Measurements from ENCODE around the gene RNF180. TPM values are rescaled to one million over a fixed set of nuclear protein-coding genes. Genes with fewer than 3 reads are reported as not detected.

RNF180 gene
- total and polyA plus RNA-seq, 2 of the 13 experiments (the other 11 are each of a cell fraction or from before 2014, with no cell fraction given) = 0.20 TPM; not detected in 1

GRCh38 chr5:64165160-64165499 is 513 bp upstream of the RNF180 start (continued):
- TF ChIP-seq PAF1 (CRISPR knock-in tag; IDR thresholded peaks at IDR 0.05) = no peak

DNA sequence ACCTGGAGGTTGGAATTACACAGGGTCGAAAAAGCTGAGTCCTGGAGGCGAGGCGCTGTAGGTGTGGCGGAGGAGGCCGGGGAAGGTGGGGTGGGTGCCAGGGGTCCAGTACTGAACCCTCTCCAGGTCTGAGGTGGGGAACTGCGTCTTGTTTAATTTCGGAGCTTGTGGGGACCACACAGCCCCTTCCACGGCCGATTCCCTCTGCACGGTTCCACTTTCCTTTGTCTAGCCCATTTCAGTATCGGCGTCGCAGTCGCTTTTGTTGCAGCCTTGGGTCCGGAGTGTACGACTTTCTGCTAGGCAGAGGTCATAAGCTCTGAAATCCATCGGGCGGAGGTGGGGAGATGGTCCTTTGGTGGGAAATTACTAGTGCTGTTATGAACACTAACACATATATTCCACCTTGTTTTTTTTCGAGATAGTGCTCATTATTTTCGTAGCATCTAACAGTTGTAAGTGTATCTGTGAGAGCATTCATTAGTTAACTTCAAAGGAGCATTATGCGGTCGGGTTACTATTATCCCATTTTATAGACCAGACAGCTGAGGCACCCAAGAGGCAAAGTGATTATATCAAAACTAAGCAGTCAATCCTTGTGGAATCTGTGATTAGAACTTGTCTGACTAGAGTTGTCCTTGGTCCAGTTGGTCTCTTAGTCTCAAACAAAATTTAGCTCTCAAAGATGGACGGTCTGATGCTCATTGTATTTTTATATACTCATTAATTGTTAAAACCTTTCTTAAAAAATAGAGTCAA is 737 bp downstream of the RNF180 start:
- Histone ChIP-seq H3K4me3 (replicated peaks in 1 of 3; ENCODE audit: insufficient read depth in 1 of 3, low read depth in 2 of 3, low read length in 3 of 3) (peak overlapping the region; percentile 26 to 64 (median 39); a peak in 4 of 6 replicates), H3K4me2 (ENCODE audit: low read depth, low read length) (peak overlapping the region; percentile 71), H3K27me3 (ENCODE audit: control insufficient read depth in 1 of 2, insufficient read depth in 2 of 2, low read length in 2 of 2) (peaks cover 4 to 24% of the 10 kb centered on the region in 2 experiments), H3K36me3 (replicated peaks in 1 of 2; ENCODE audit: control insufficient read depth in 1 of 2, insufficient read depth in 2 of 2, low read length in 2 of 2) (no peaks in the 10 kb centered on the region), H4K20me1 (ENCODE audit: insufficient read depth, low read length) (no peaks in the 10 kb centered on the region), H3K27ac (ENCODE audit: extremely low read length, insufficient read depth, low read length) (no peak overlapping the region), H3K9ac (ENCODE audit: insufficient read depth, low read depth, low read length) (no peak overlapping the region), H2AFZ (ENCODE audit: low read length) (no peak overlapping the region), H3K9me3 (ENCODE audit: low read length) (no peaks in the 10 kb centered on the region), H3K79me2 (ENCODE audit: insufficient read depth, low read length) (no peaks in the 10 kb centered on the region), H3K4me1 (ENCODE audit: insufficient read depth, low read length) (peaks cover 7% of the 10 kb centered on the region)
- BruUV-seq (replicated peaks) = no TSS peak
- ChIA-PET CTCF (ENCODE audit: low intra/inter-chr PET ratio, low total read pairs) (no interaction called here), POLR2A (no interaction called here)
- intact Hi-C loops (cut with micrococcal nuclease; ENCODE audit: unreplicated experiment) = no loop called here
- TF ChIP-seq DBP (CRISPR knock-in tag; IDR thresholded peaks at IDR 0.05; ENCODE audit: not compliant biosample characterization) = no peak
- no peak for TF ChIP-seq ZNF451 (CRISPR knock-in tag; IDR thresholded peaks at IDR 0.05)
- no peak for TF ChIP-seq ZNF724P (CRISPR knock-in tag; IDR thresholded peaks at IDR 0.05; ENCODE audit: borderline replicate concordance)
- TF ChIP-seq EZH2 (conservative IDR thresholded peaks at IDR 0.05; ENCODE audit: low read depth, low read length) = peak; percentile 38; the same call in 1 of the 2 replicates
- no peak for TF ChIP-seq ZSCAN25 (CRISPR knock-in tag; IDR thresholded peaks at IDR 0.05)
- TF ChIP-seq SALL2 (CRISPR knock-in tag; IDR thresholded peaks at IDR 0.05) = no peak
- no peak for TF ChIP-seq GABPA (IDR thresholded peaks at IDR 0.05; ENCODE audit: low read depth, low read length)
- TF ChIP-seq GABPA (CRISPR knock-in tag; IDR thresholded peaks at IDR 0.05; ENCODE audit: low read depth) = no peak
- peak; percentile 29; the same call in 1 of the 2 replicates for TF ChIP-seq ZNF629 (CRISPR knock-in tag; conservative IDR thresholded peaks at IDR 0.05)
- TF ChIP-seq NFATC3 (CRISPR knock-in tag; IDR thresholded peaks at IDR 0.05) = no peak
- no peak for FAIRE-seq
- 53% methylated on average over 19 of the region's 23 CpGs for WGBS (ENCODE audit: low lambda C conversion rate)
- no peak; the same call in 2 of the 3 replicates for ATAC-seq
- in situ Hi-C loops (cut with HindIII; ENCODE audit: extremely low pct_ligation_motif_present, low pct_unique_long_range_greater_than_20kb) = no loop called here
- DNase-seq (ENCODE audit: low spot score) = no peak

All from HepG2 (cell line).